ENCODE data around the gene SOD3. TPM values are rescaled to one million over a fixed set of nuclear protein-coding genes. Genes with fewer than 3 reads are reported as not detected.

SOD3 gene
- total RNA-seq, 2 experiments from 2014 or later = not detected

DNA sequence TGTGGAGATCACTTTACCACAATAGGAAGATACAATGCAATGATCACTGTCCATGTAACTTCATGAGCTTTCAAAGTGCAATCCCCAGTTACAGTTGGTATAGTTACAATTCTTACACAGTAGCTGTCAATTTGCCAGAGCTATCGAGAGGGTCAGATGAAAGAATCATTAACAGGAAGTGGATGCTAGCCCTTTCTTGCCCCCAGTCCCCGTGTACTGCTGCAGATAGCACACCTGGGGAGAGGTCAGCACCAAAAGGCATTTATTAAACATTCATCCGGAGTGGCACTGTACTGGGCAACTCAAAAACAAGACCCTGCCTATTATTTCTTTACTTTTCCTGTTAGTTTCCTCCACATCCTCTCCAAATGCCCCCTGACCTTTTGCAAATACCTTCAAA lies 47.7 kb downstream of the SOD3 start:
- POLR2A ChIA-PET = no interaction called here
- Mint-ChIP-seq H3K27ac (no peak overlapping the region), H3K4me1 (ENCODE audit: low read depth) (no peaks in the 10 kb centered on the region), H3K27me3 (no peaks in the 10 kb centered on the region), H3K36me3 (no peaks in the 10 kb centered on the region), H3K9me3 (no peaks in the 10 kb centered on the region), H3K4me3 (no peak overlapping the region)
- intact Hi-C loops (cut with micrococcal nuclease) = no loop called here
- CTCF ChIA-PET = no interaction called here
- no peak for DNase-seq

- intact Hi-C loops (cut with micrococcal nuclease) = no loop called here
- H3K9me3 Mint-ChIP-seq = no peaks in the 10 kb centered on the region
- H3K36me3 Mint-ChIP-seq = no peaks in the 10 kb centered on the region
- no peak overlapping the region for H3K27ac Mint-ChIP-seq
- H3K27me3 Mint-ChIP-seq = no peaks in the 10 kb centered on the region
- ChIA-PET POLR2A (no interaction called here), CTCF (no interaction called here)
- no peak for DNase-seq
- H3K4me3 Mint-ChIP-seq = no peak overlapping the region
- H3K4me1 Mint-ChIP-seq (ENCODE audit: low read depth) = no peaks in the 10 kb centered on the region
These were observed 49.8 kb downstream of the SOD3 start for GRCh38 chr4:24845132-24845531.

DNA sequence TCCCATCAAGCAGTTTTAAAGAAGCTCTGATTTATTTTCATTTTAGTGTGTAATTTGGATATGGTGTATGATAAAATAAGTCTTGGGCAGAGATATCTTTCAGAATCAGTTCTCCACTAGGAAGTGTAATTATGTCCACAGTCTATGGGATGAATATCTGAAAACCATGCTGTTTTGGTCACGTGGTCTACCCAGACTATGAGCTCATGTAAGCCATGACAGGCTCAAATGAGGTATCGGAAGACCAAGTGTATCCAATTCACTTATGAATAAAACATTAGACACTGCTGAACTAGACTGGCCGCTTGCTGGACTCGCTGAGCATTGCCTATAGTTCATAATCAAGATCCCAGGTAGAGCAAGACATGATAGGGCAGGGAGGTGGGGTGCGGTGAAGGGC lies 50.5 kb downstream of the SOD3 start:
- no peak for DNase-seq
- POLR2A ChIA-PET = no interaction called here
- intact Hi-C loops (cut with micrococcal nuclease) = no loop called here
- H3K27me3 Mint-ChIP-seq = no peaks in the 10 kb centered on the region
- H3K4me3 Mint-ChIP-seq = no peak overlapping the region
- H3K36me3 Mint-ChIP-seq = no peaks in the 10 kb centered on the region
- no peak overlapping the region for H3K27ac Mint-ChIP-seq
- no peaks in the 10 kb centered on the region for H3K4me1 Mint-ChIP-seq (ENCODE audit: low read depth)
- CTCF ChIA-PET = no interaction called here
- no peaks in the 10 kb centered on the region for H3K9me3 Mint-ChIP-seq

- Mint-ChIP-seq H3K27ac (no peak overlapping the region), H3K27me3 (no peaks in the 10 kb centered on the region), H3K4me1 (ENCODE audit: low read depth) (no peaks in the 10 kb centered on the region), H3K4me3 (no peak overlapping the region), H3K9me3 (no peaks in the 10 kb centered on the region), H3K36me3 (no peaks in the 10 kb centered on the region)
- ChIA-PET POLR2A (no interaction called here), CTCF (no interaction called here)
- no peak for DNase-seq
- intact Hi-C loops (cut with micrococcal nuclease) = no loop called here
These were observed 51.3 kb downstream of the SOD3 start for GRCh38 chr4:24846716-24847115.

DNA sequence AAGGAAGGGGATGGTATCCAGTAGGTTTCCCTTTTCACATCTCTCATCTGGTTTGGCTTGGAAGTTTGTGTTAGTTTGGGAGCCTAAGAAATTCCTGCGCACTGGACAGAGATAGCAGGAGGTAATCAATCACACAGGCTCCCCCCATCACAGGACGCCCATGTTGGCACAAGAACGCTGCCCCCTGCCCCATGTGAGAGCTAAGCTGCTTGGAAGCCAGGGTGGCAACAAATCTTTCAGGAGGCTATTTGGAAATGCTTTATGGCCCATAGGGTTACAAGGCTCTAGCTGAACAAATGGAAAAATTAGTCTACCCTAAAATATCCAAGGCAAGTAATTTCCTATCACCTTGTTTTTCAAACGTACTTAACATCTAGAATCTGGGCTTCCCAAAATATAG lies 54.0 kb downstream of the SOD3 start:
- H3K4me3 Mint-ChIP-seq = no peak overlapping the region
- intact Hi-C loops (cut with micrococcal nuclease) = no loop called here

DNA sequence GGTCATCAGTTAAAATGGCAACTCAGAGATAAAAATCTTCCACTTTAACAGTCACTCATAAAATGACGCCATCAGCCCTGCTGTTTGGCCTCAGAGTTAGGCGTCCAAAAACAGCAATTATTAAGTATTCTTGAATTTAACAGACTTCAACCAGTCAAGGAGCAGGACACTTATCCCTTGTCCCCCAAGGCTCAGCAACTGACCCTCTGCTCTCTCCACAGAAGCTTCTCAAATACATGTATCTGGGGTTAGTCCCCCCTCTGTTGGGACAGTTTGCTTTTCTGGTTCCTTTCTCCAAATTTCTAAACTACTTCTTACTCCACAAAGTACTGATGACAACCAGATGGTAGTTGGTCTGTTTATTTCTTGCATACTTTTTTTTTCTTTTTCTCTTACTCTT lies 54.4 kb downstream of the SOD3 start:
- intact Hi-C loops (cut with micrococcal nuclease) = no loop called here
- no peak for DNase-seq
- CTCF ChIA-PET = no interaction called here
- H3K27ac Mint-ChIP-seq = no peak overlapping the region
- POLR2A ChIA-PET = no interaction called here
- no peak overlapping the region for H3K4me3 Mint-ChIP-seq
- no peaks in the 10 kb centered on the region for H3K9me3 Mint-ChIP-seq
- no peaks in the 10 kb centered on the region for H3K36me3 Mint-ChIP-seq
- no peaks in the 10 kb centered on the region for H3K4me1 Mint-ChIP-seq (ENCODE audit: low read depth)
- H3K27me3 Mint-ChIP-seq = no peaks in the 10 kb centered on the region

More for the DNA sequence above, 54.0 kb downstream of the SOD3 start:
- Mint-ChIP-seq H3K27ac (no peak overlapping the region), H3K27me3 (no peaks in the 10 kb centered on the region), H3K4me1 (ENCODE audit: low read depth) (no peaks in the 10 kb centered on the region), H3K9me3 (no peaks in the 10 kb centered on the region), H3K36me3 (no peaks in the 10 kb centered on the region)
- POLR2A ChIA-PET = no interaction called here
- CTCF ChIA-PET = no interaction called here
- no peak for DNase-seq

Other genes with a start within 250 kb of the SOD3 start
- 100 to 1,000 TPM; 169 to 172 TPM for gene DHX15, start 211.0 kb upstream of the SOD3 start, total RNA-seq
- gene CCDC149, start 117.5 kb downstream of the SOD3 start, total RNA-seq = not detected
- not detected for gene LGI2, start 235.4 kb downstream of the SOD3 start, total RNA-seq